Loucy (cell line): ENCODE measurements around the gene EDC3.

Experiments
- CTCF ChIP-seq: fragments of 200-600 bp; sonication (generic); conservative IDR thresholded peaks from 2 replicates; pipeline ENCODE4 v1.5.1; 2014; ENCODE audit warnings: mild to moderate bottlenecking, antibody characterized with exemption, low read length
- EZH2phosphoT487 ChIP-seq: fragments of 200-600 bp; IDR thresholded peaks from 2 replicates; pipeline ENCODE4 v1.6.1; 2018; ENCODE audit warnings: antibody characterized with exemption, mild to moderate bottlenecking, moderate library complexity, borderline replicate concordance

- no peak for TF ChIP-seq CTCF
- TF ChIP-seq EZH2phosphoT487, result no peak
Observed at GRCh38 chr15:74608786-74609185, 87.0 kb downstream of the EDC3 start.
